Neural cell (in vitro differentiated cells): Measurements from ENCODE around the gene VWF. TPM values are rescaled to one million over a fixed set of nuclear protein-coding genes. Genes with fewer than 3 reads are reported as not detected.

ENCODE experiments used
- H2AFZ ChIP-seq: fragments of 200-600, 300-800 bp; sonication (generic), shearing (Covaris generic); 2 replicates; pipeline ENCODE4 v1.6.0; 2014; ENCODE audit warnings: low read depth, mild to moderate bottlenecking, antibody characterized with exemption, low read length, moderate library complexity
- H3F3A ChIP-seq: fragments of 200-600 bp; shearing (Covaris generic); 2 replicates; pipeline ENCODE4 v1.6.1; 2016; ENCODE audit warnings: mild to moderate bottlenecking, moderate library complexity, mixed read lengths, antibody characterized with exemption, low read length; ENCODE audit not compliant: insufficient read depth, poor library complexity, severe bottlenecking
- H3K27ac ChIP-seq: fragments of 200-600, 300-800 bp; sonication (generic), shearing (Covaris generic); 2 replicates; pipeline ENCODE4 v1.5.1; 2014; ENCODE audit warnings: mild to moderate bottlenecking, low read length, moderate library complexity
- H3K27me3 ChIP-seq: fragments of 300-800, 200-600 bp; sonication (generic), shearing (Covaris generic); 2 replicates; pipeline ENCODE4 v1.6.0; 2014; ENCODE audit warnings: mild to moderate bottlenecking, low read depth, low read length, moderate library complexity; ENCODE audit not compliant: insufficient read depth
- H3K36me3 ChIP-seq: fragments of 300-800, 200-600 bp; sonication (generic), shearing (Covaris generic); 2 replicates; pipeline ENCODE4 v1.5.1; 2014; ENCODE audit warnings: mild to moderate bottlenecking, antibody characterized with exemption, low read length, moderate library complexity; ENCODE audit not compliant: insufficient read depth
- H3K4me2 ChIP-seq: fragments of 300-800, 200-600 bp; sonication (generic), shearing (Covaris generic); 2 replicates; pipeline ENCODE4 v1.6.0; 2014; ENCODE audit warnings: mild to moderate bottlenecking, low read length
- H3K4me3 ChIP-seq: fragments of 300-800, 200-600 bp; sonication (generic), shearing (Covaris generic); 2 replicates; pipeline ENCODE4 v1.5.1; 2014; ENCODE audit warnings: mild to moderate bottlenecking, low read length, moderate library complexity
- H3K79me2 ChIP-seq: fragments of 200-600 bp; shearing (Covaris generic); replicated peaks from 2 replicates; pipeline ENCODE4 v1.6.0; 2014; ENCODE audit warnings: mild to moderate bottlenecking, low read length, moderate library complexity; ENCODE audit not compliant: insufficient read depth
- H3K9ac ChIP-seq: fragments of 300-800, 200-600 bp; sonication (generic), shearing (Covaris generic); 2 replicates; pipeline ENCODE4 v1.6.1; 2016; ENCODE audit warnings: mild to moderate bottlenecking, low read length, mixed read lengths
- H3K9me2 ChIP-seq: fragments of 200-600 bp; shearing (Covaris generic); 2 replicates; pipeline ENCODE4 v1.6.1; 2016; ENCODE audit warnings: mild to moderate bottlenecking, low read length, mixed read lengths; ENCODE audit not compliant: insufficient read depth
- H3K9me3 ChIP-seq: fragments of 200-600, 300-800 bp; sonication (generic), shearing (Covaris generic); 2 replicates; pipeline ENCODE4 v1.6.1; 2016; ENCODE audit warnings: mild to moderate bottlenecking, mixed run types, low read length, moderate library complexity, mixed read lengths
- H4K20me1 ChIP-seq: fragments of 200-600 bp; shearing (Covaris generic); 2 replicates; pipeline ENCODE4 v1.6.1; 2016; ENCODE audit warnings: mild to moderate bottlenecking, mixed run types; ENCODE audit not compliant: insufficient read depth
- EP300 ChIP-seq: fragments of 450-650 bp; conservative IDR thresholded peaks from 2 replicates; pipeline ENCODE4 v1.6.1; 2014; ENCODE audit warnings: antibody characterized with exemption, mild to moderate bottlenecking, moderate library complexity; ENCODE audit not compliant: poor library complexity, severe bottlenecking
- EZH2 ChIP-seq: fragments of 200-600, 300-800 bp; shearing (Covaris generic), sonication (generic); IDR thresholded peaks from 2 replicates; pipeline ENCODE4 v1.6.1; 2014; ENCODE audit warnings: antibody characterized with exemption, low read length, borderline replicate concordance, mild to moderate bottlenecking; ENCODE audit not compliant: insufficient read depth, poor library complexity, severe bottlenecking
- MXI1 ChIP-seq: fragments of 450-650 bp; conservative IDR thresholded peaks from 2 replicates; pipeline ENCODE4 v1.6.1; 2014; ENCODE audit warnings: antibody characterized with exemption, mild to moderate bottlenecking; ENCODE audit not compliant: poor library complexity, severe bottlenecking
- POLR2AphosphoS5 ChIP-seq: IDR thresholded peaks from 2 replicates; pipeline ENCODE4 v1.6.1; 2012
- RAD21 ChIP-seq: fragments of 450-650 bp; conservative IDR thresholded peaks from 2 replicates; pipeline ENCODE4 v1.6.1; 2014; ENCODE audit warnings: antibody characterized with exemption, mild to moderate bottlenecking, moderate library complexity
- SMC3 ChIP-seq: fragments of 450-650 bp; conservative IDR thresholded peaks from 2 replicates; pipeline ENCODE4 v1.6.1; 2014; ENCODE audit warnings: antibody characterized with exemption, mild to moderate bottlenecking, moderate library complexity; ENCODE audit not compliant: poor library complexity
- TAF1 ChIP-seq: IDR thresholded peaks from 2 replicates; pipeline ENCODE4 v1.6.1; 2012; ENCODE audit warnings: low read depth
- polyA plus RNA-seq: library from polyadenylated mRNA; depleted of rRNA; stranded (reverse); fragments of >200 nt; gene quantifications from 2 replicates; pipeline ENCODE4 v1.2.3, GENCODE V29; 2014
- TF ChIP-seq, protein P1 (sequence below): fragments of 450-650 bp; IDR thresholded peaks from 2 replicates; pipeline ENCODE4 v1.5.1; 2014; ENCODE audit warnings: antibody characterized with exemption, mild to moderate bottlenecking, moderate library complexity; ENCODE audit not compliant: poor library complexity, severe bottlenecking
- TF ChIP-seq, protein P2 (sequence below): IDR thresholded peaks from 2 replicates; pipeline ENCODE4 v1.6.1; 2012; ENCODE audit warnings: borderline replicate concordance

The VWF gene
- polyA plus RNA-seq, 1 donor from 2014 or later = not detected

DNA sequence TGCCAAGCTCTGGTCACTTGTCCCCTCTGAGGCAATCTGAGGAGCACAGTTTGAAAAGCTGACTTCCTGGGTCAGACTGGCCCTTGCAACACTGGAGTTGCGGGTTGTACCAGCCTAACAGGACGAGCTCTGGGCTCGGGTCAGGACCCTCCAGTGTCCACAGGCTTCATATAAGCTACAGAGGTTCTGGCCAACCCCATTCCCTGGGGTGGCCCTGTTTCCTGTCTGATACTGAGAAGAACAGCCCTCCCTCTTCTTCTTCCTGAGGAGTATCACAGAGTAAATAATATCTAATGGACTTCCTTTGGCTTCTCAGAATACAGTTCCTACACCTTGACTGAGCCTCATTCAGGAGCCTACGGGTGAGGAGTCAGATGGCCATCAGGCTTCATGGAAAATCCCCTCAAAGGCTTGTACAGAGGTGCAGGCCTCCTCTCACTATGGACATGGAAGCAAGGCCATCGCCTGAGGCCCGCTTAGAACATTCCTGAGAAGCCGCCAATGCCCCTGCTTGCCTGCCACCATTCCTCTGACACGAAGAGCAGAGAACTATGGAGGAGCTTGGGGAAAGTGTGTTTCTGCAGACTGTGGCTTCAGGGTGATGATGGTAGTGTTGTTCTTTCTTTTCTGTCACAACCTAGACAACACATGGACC is 150.9 kb downstream of the VWF start:
- Histone ChIP-seq H3F3A (no peaks in the 10 kb centered on the region), H3K36me3 (no peaks in the 10 kb centered on the region), H3K9me2 (no peaks in the 10 kb centered on the region), H3K4me3 (no peak overlapping the region), H3K9ac (no peak overlapping the region), H4K20me1 (no peaks in the 10 kb centered on the region), H2AFZ (no peak overlapping the region), H3K9me3 (no peaks in the 10 kb centered on the region), H3K27me3 (no peaks in the 10 kb centered on the region), H3K4me2 (no peak overlapping the region), H3K27ac (no peak overlapping the region), H3K79me2 (no peaks in the 10 kb centered on the region)
- TF ChIP-seq POLR2AphosphoS5 = no peak
- TF ChIP-seq SMC3 = no peak
- TF ChIP-seq, protein P1, sequence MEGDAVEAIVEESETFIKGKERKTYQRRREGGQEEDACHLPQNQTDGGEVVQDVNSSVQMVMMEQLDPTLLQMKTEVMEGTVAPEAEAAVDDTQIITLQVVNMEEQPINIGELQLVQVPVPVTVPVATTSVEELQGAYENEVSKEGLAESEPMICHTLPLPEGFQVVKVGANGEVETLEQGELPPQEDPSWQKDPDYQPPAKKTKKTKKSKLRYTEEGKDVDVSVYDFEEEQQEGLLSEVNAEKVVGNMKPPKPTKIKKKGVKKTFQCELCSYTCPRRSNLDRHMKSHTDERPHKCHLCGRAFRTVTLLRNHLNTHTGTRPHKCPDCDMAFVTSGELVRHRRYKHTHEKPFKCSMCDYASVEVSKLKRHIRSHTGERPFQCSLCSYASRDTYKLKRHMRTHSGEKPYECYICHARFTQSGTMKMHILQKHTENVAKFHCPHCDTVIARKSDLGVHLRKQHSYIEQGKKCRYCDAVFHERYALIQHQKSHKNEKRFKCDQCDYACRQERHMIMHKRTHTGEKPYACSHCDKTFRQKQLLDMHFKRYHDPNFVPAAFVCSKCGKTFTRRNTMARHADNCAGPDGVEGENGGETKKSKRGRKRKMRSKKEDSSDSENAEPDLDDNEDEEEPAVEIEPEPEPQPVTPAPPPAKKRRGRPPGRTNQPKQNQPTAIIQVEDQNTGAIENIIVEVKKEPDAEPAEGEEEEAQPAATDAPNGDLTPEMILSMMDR = no peak
- TF ChIP-seq RAD21 = no peak
- TF ChIP-seq TAF1 = no peak
- TF ChIP-seq, protein P2, sequence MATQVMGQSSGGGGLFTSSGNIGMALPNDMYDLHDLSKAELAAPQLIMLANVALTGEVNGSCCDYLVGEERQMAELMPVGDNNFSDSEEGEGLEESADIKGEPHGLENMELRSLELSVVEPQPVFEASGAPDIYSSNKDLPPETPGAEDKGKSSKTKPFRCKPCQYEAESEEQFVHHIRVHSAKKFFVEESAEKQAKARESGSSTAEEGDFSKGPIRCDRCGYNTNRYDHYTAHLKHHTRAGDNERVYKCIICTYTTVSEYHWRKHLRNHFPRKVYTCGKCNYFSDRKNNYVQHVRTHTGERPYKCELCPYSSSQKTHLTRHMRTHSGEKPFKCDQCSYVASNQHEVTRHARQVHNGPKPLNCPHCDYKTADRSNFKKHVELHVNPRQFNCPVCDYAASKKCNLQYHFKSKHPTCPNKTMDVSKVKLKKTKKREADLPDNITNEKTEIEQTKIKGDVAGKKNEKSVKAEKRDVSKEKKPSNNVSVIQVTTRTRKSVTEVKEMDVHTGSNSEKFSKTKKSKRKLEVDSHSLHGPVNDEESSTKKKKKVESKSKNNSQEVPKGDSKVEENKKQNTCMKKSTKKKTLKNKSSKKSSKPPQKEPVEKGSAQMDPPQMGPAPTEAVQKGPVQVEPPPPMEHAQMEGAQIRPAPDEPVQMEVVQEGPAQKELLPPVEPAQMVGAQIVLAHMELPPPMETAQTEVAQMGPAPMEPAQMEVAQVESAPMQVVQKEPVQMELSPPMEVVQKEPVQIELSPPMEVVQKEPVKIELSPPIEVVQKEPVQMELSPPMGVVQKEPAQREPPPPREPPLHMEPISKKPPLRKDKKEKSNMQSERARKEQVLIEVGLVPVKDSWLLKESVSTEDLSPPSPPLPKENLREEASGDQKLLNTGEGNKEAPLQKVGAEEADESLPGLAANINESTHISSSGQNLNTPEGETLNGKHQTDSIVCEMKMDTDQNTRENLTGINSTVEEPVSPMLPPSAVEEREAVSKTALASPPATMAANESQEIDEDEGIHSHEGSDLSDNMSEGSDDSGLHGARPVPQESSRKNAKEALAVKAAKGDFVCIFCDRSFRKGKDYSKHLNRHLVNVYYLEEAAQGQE = no peak
- TF ChIP-seq EP300 = no peak
- TF ChIP-seq MXI1 = no peak
- no peak for TF ChIP-seq EZH2

DNA sequence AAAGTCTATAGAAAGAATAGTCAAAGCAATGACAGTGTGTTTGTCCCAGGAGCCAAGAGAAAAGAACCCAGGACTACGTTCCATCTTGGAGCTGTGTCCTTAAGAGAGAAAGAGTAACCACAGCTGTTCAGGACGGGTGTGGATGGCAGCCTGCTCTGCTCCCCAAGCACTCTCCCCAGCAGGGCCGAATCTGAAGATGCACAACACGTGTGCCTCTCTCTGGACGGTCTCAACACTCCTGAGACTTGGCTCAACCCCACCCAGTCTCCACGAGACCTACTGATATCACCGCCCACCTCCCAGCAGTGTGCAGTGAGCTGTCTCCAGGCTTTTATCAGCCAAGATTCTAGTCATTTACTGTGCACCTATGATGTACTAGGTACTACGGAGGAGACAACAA is 152.1 kb downstream of the VWF start:
- no peak for TF ChIP-seq EP300
- no peak for TF ChIP-seq MXI1
- TF ChIP-seq, protein P2 = no peak
- TF ChIP-seq SMC3 = no peak
- no peak for TF ChIP-seq TAF1
- TF ChIP-seq POLR2AphosphoS5 = no peak
- TF ChIP-seq EZH2 = no peak
- no peak for TF ChIP-seq RAD21
- TF ChIP-seq, protein P1 = no peak
- Histone ChIP-seq H3K79me2 (no peaks in the 10 kb centered on the region), H3K9ac (no peak overlapping the region), H3K4me2 (no peak overlapping the region), H2AFZ (no peak overlapping the region), H3F3A (no peaks in the 10 kb centered on the region), H4K20me1 (no peaks in the 10 kb centered on the region), H3K9me2 (no peaks in the 10 kb centered on the region), H3K9me3 (no peaks in the 10 kb centered on the region), H3K4me3 (no peak overlapping the region), H3K27me3 (no peaks in the 10 kb centered on the region), H3K27ac (no peak overlapping the region), H3K36me3 (no peaks in the 10 kb centered on the region)
